ENCODE measurements around the gene CLIC2. TPM values are rescaled to one million over a fixed set of nuclear protein-coding genes. Genes with fewer than 3 reads are reported as not detected.
"Not testable (repeated sequence)": the region's sequence is repeated elsewhere in the genome, so short reads cannot be mapped to it uniquely, and the experiment has no call there.

CLIC2 gene
- total RNA-seq, 1 donor from 2014 or later = 0.27 TPM

DNA sequence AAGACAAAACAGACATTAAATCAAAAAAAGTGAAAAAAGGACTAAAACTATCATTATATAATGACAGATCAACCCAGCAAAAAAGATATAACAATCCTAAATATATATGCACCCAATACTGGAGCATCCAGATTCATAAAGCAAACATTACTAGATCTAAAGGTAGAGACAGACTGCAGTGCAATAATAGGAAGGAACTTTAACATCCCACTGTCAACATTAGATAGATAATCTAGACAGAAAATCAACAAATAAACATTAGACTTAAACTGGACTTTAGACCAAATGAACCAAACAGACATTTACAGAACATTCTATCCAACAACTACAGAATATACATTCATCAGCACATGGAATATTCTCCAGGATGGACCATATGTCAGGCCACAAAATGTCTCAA lies 40.6 kb downstream of the CLIC2 start:
- Histone ChIP-seq H3K9me3 (ENCODE audit: insufficient read depth, low read depth, low read length) (no peaks in the 10 kb centered on the region), H3K27me3 (ENCODE audit: insufficient read depth, low read length) (no peaks in the 10 kb centered on the region), H3K9ac (ENCODE audit: low read length) (no peak overlapping the region), H3K4me3 (ENCODE audit: insufficient read depth, low read depth, low read length) (no peak overlapping the region), H3K4me2 (ENCODE audit: low read length) (no peak overlapping the region), H3K79me2 (ENCODE audit: insufficient read depth, low read length) (no peaks in the 10 kb centered on the region), H3K27ac (ENCODE audit: low read depth, low read length) (no peak overlapping the region), H3K36me3 (ENCODE audit: insufficient read depth, low read length) (no peaks in the 10 kb centered on the region), H4K20me1 (ENCODE audit: insufficient read depth, low read length) (no peaks in the 10 kb centered on the region), H2AFZ (ENCODE audit: low read depth, low read length) (no peak overlapping the region), H3K4me1 (ENCODE audit: insufficient read depth, low read length) (no peaks in the 10 kb centered on the region)
- Mint-ChIP-seq H3K27ac (ENCODE audit: unreplicated experiment) (no peak overlapping the region), H3K4me1 (ENCODE audit: low read depth, unreplicated experiment) (no peaks in the 10 kb centered on the region), H3K4me3 (ENCODE audit: unreplicated experiment) (no peak overlapping the region), H3K27me3 (ENCODE audit: low read depth, unreplicated experiment) (no peaks in the 10 kb centered on the region), H3K36me3 (ENCODE audit: low read depth, unreplicated experiment) (no peaks in the 10 kb centered on the region), H3K9me3 (ENCODE audit: unreplicated experiment) (no peaks in the 10 kb centered on the region)
- DNase-seq (ENCODE audit: low read depth) (no peak), FAIRE-seq (peak; percentile 54)
- TF ChIP-seq, protein P1, sequence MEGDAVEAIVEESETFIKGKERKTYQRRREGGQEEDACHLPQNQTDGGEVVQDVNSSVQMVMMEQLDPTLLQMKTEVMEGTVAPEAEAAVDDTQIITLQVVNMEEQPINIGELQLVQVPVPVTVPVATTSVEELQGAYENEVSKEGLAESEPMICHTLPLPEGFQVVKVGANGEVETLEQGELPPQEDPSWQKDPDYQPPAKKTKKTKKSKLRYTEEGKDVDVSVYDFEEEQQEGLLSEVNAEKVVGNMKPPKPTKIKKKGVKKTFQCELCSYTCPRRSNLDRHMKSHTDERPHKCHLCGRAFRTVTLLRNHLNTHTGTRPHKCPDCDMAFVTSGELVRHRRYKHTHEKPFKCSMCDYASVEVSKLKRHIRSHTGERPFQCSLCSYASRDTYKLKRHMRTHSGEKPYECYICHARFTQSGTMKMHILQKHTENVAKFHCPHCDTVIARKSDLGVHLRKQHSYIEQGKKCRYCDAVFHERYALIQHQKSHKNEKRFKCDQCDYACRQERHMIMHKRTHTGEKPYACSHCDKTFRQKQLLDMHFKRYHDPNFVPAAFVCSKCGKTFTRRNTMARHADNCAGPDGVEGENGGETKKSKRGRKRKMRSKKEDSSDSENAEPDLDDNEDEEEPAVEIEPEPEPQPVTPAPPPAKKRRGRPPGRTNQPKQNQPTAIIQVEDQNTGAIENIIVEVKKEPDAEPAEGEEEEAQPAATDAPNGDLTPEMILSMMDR (IDR thresholded peaks at IDR 0.05; ENCODE audit: insufficient read depth, low read depth, low read length) = no peak
- no peak for TF ChIP-seq EZH2 (IDR thresholded peaks at IDR 0.05; ENCODE audit: insufficient read depth, low read length)

DNA sequence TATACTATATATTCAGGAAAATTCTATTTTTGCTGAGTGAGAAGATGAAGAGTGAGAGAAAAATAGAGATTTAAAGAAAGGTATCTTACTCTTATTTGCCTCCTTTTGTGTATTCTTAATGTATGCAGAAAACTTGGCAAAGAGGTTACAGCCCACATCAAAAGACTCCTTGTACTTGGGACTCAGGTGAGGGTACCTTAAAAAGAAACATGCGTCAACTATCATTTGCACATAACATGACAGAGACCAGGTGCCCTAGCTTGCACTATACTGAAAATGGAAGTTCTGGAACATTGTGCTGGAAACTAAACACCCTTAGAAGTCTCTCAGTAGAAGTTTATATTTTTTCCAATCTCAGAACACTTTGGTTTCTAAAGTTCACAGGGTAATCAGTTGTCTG lies 54.5 kb downstream of the CLIC2 start:
- H3K9me3 Mint-ChIP-seq (ENCODE audit: unreplicated experiment) = no peaks in the 10 kb centered on the region
- DNase-seq (ENCODE audit: low read depth) = no peak

DNA sequence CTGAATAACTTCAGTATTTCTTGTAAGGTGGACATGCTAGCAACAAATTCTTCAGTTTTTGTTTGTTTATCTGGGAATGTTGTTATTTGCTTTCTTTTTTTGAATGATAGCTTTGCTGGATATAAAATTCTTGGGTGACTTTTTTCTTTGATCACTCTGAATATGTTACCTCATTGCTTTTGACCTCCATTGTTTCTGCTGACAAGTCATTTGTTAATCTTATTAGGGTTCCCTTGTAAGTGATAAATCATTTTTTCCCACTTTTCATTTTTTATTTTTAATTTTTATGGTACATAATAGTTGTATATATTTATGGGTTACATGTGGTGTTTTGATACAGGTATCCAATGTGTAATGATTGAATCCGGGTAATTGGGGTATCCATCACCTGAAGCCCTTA lies 63.4 kb downstream of the CLIC2 start:
- Histone ChIP-seq H3K36me3 (ENCODE audit: insufficient read depth, low read length) (no peaks in the 10 kb centered on the region), H3K79me2 (ENCODE audit: insufficient read depth, low read length) (no peaks in the 10 kb centered on the region), H4K20me1 (ENCODE audit: insufficient read depth, low read length) (no peaks in the 10 kb centered on the region), H3K4me2 (ENCODE audit: low read length) (no peak overlapping the region), H3K27ac (ENCODE audit: low read depth, low read length) (no peak overlapping the region), H3K9ac (ENCODE audit: low read length) (no peak overlapping the region), H3K27me3 (ENCODE audit: insufficient read depth, low read length) (no peaks in the 10 kb centered on the region), H3K4me1 (ENCODE audit: insufficient read depth, low read length) (no peaks in the 10 kb centered on the region), H2AFZ (ENCODE audit: low read depth, low read length) (no peak overlapping the region), H3K4me3 (ENCODE audit: insufficient read depth, low read depth, low read length) (no peak overlapping the region), H3K9me3 (ENCODE audit: insufficient read depth, low read depth, low read length) (no peaks in the 10 kb centered on the region)
- no peak overlapping the region for H3K4me3 Mint-ChIP-seq (ENCODE audit: unreplicated experiment)
- no peak for FAIRE-seq
- no peaks in the 10 kb centered on the region for H3K27me3 Mint-ChIP-seq (ENCODE audit: low read depth, unreplicated experiment)
- no peaks in the 10 kb centered on the region for H3K36me3 Mint-ChIP-seq (ENCODE audit: low read depth, unreplicated experiment)
- no peaks in the 10 kb centered on the region for H3K4me1 Mint-ChIP-seq (ENCODE audit: low read depth, unreplicated experiment)
- H3K9me3 Mint-ChIP-seq (ENCODE audit: unreplicated experiment) = no peaks in the 10 kb centered on the region
- no peak for DNase-seq (ENCODE audit: low read depth)
- TF ChIP-seq, protein P1 (IDR thresholded peaks at IDR 0.05; ENCODE audit: insufficient read depth, low read depth, low read length) = no peak
- TF ChIP-seq EZH2 (IDR thresholded peaks at IDR 0.05; ENCODE audit: insufficient read depth, low read length) = no peak
- H3K27ac Mint-ChIP-seq (ENCODE audit: unreplicated experiment) = no peak overlapping the region

More for the DNA sequence above, 54.5 kb downstream of the CLIC2 start:
- Mint-ChIP-seq H3K27me3 (ENCODE audit: low read depth, unreplicated experiment) (no peaks in the 10 kb centered on the region), H3K36me3 (ENCODE audit: low read depth, unreplicated experiment) (no peaks in the 10 kb centered on the region), H3K4me3 (ENCODE audit: unreplicated experiment) (no peak overlapping the region), H3K27ac (ENCODE audit: unreplicated experiment) (no peak overlapping the region), H3K4me1 (ENCODE audit: low read depth, unreplicated experiment) (no peaks in the 10 kb centered on the region)
- H4K20me1 ChIP-seq (ENCODE audit: insufficient read depth, low read length) = no peaks in the 10 kb centered on the region
- H3K36me3 ChIP-seq (ENCODE audit: insufficient read depth, low read length) = no peaks in the 10 kb centered on the region
- no peak overlapping the region for H3K4me3 ChIP-seq (ENCODE audit: insufficient read depth, low read depth, low read length)
- TF ChIP-seq, protein P1 (IDR thresholded peaks at IDR 0.05; ENCODE audit: insufficient read depth, low read depth, low read length) = no peak
- TF ChIP-seq EZH2 (IDR thresholded peaks at IDR 0.05; ENCODE audit: insufficient read depth, low read length) = no peak
- H3K9me3 ChIP-seq (ENCODE audit: insufficient read depth, low read depth, low read length) = no peaks in the 10 kb centered on the region
- peak; percentile 37 for FAIRE-seq
- H3K79me2 ChIP-seq (ENCODE audit: insufficient read depth, low read length) = no peaks in the 10 kb centered on the region
- no peak overlapping the region for H3K9ac ChIP-seq (ENCODE audit: low read length)
- no peaks in the 10 kb centered on the region for H3K27me3 ChIP-seq (ENCODE audit: insufficient read depth, low read length)
- no peak overlapping the region for H3K4me2 ChIP-seq (ENCODE audit: low read length)
- H3K4me1 ChIP-seq (ENCODE audit: insufficient read depth, low read length) = no peaks in the 10 kb centered on the region
- H3K27ac ChIP-seq (ENCODE audit: low read depth, low read length) = no peak overlapping the region
- no peak overlapping the region for H2AFZ ChIP-seq (ENCODE audit: low read depth, low read length)

DNA sequence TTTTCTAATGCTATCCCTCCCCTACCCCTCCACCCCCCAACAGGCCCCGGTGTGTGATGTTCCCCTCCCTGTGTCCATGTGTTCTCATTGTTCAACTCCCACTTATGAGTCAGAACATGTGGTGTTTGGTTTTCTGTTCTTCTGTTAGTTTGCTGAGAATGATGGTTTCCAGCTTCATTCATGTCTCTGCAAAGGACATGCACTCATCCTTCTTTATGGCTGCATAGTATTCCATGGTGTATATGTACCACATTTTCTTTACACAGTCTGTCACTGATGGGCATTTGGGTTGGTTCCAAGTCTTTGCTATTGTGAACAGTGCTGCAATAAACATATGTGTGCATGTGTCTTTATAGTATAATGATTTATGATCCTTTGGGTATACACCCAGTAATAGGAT lies 66.4 kb downstream of the CLIC2 start:
- H3K27ac Mint-ChIP-seq (ENCODE audit: unreplicated experiment) = not testable (repeated sequence)

More for the DNA sequence above, 66.4 kb downstream of the CLIC2 start:
- H4K20me1 ChIP-seq (ENCODE audit: insufficient read depth, low read length); H2AFZ ChIP-seq (ENCODE audit: low read depth, low read length); H3K27me3 Mint-ChIP-seq (ENCODE audit: low read depth, unreplicated experiment); H3K9me3 ChIP-seq (ENCODE audit: insufficient read depth, low read depth, low read length); H3K4me1 Mint-ChIP-seq (ENCODE audit: low read depth, unreplicated experiment); H3K79me2 ChIP-seq (ENCODE audit: insufficient read depth, low read length); FAIRE-seq; DNase-seq (ENCODE audit: low read depth); H3K36me3 Mint-ChIP-seq (ENCODE audit: low read depth, unreplicated experiment); H3K4me3 Mint-ChIP-seq (ENCODE audit: unreplicated experiment); H3K4me3 ChIP-seq (ENCODE audit: insufficient read depth, low read depth, low read length); H3K9me3 Mint-ChIP-seq (ENCODE audit: unreplicated experiment); H3K9ac ChIP-seq (ENCODE audit: low read length); H3K36me3 ChIP-seq (ENCODE audit: insufficient read depth, low read length); H3K4me1 ChIP-seq (ENCODE audit: insufficient read depth, low read length); H3K4me2 ChIP-seq (ENCODE audit: low read length); H3K27me3 ChIP-seq (ENCODE audit: insufficient read depth, low read length); H3K27ac ChIP-seq (ENCODE audit: low read depth, low read length): not testable (repeated sequence)

Measured in astrocyte (in vitro differentiated cells and primary cell).